Subcutaneous adipose tissue (tissue), 4 donors: ENCODE results near the gene TMEM147. TPM values are rescaled to one million over a fixed set of nuclear protein-coding genes. Genes with fewer than 3 reads are reported as not detected.

ENCODE experiments used
- CTCF ChIP-seq: fragments of 450-650 bp; IDR thresholded peaks from one replicate; pipeline ENCODE4 v1.5.1; 2016; ENCODE audit warnings: low read depth, mild to moderate bottlenecking, control low read depth, antibody characterized with exemption, moderate library complexity
- total RNA-seq, 4 donors: library from RNA; depleted of rRNA; stranded (reverse); fragments of >200 nt; gene quantifications; one replicate each; pipeline ENCODE4 v1.1.0, GENCODE V29; 2016

Gene TMEM147
- total RNA-seq, 4 donors from 2014 or later, result 60.1 to 76.8 (median 73.6) TPM

DNA sequence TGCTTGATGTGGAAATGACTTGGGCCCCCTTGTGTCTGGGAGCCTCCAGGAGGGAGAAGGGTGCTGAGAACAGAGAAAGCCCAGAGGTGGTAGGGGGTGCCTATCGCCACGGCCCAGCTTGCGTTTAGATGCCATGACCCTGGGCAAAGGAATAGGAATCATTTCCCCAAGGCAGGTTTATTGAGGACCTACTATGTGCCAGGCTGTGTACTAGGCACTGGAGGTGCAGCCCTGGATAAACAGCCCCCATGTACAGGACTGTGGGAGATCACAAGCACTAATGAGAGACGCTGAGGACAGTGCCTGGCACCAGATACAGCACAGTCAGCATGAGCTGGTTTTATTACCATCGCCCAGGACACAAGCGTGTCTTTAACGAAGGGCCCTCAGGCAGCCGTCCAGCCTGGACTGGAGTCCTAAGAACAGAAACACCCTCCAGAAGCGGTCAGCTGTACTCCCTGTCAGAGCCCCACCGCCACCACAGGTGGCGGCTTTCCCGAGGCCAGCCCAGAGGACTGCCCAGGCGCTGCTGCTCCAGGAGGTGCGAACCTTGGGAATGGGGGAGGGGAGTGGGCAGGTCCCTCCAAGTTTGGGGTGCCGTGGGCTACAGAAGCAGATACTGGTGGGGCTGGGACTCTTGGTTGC, 4.6 kb downstream of the TMEM147 start:
- TF ChIP-seq CTCF, result no peak

- TF ChIP-seq CTCF, result no peak
Measured at GRCh38 chr19:35551091-35551810, 5.8 kb downstream of the TMEM147 start.

GRCh38 chr19:35552534-35553384, 7.3 kb downstream of the TMEM147 start:
- TF ChIP-seq CTCF, result no peak

DNA sequence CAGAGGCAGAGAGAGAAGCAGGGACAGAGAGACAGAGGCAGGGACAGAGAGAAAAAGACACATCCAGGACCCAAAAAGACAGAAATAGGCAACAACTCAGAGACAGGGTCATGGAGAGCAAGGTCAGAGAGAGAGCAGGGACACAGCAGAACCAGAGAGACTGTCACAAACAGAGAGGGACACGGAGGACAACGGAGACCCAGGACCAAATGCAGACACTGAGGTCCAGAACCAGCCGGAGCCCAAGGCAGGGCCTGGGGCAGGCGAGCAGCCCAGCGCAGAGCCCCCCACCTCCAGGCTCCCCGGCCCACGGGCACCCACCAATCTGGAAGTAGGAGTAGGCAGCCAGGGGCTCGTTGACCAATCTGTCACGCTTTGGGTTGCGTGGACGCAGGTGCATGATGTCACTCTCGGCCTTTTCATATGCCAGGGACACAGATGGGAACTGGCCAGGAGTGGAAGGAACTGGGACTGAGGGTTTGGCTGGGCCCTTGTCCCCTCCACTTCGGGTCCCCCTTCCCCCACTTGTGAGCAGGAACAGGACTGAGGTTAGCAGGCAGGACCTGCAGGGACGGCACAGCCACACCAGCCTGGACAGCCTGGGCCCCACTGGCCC, 8.1 kb downstream of the TMEM147 start:
- TF ChIP-seq CTCF, result no peak

DNA sequence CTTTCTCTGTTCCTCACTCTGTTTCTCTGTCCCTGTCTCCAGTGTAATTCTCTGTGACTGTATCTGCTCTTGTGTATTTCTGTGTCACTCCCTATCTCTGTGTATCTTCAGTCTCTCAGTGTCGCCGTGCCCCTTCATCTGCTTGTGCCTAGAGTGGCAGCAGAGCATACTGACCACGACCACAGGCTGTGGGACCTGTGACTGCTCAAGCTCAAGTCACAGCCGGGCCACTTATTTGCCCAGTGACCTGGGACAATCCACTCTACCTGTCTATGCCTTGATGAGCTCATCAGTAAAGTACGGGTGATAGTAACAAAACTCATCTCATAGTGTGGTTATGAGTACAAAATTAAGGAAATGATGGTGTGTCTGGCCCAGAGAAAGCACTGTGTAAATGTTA, 8.7 kb downstream of the TMEM147 start:
- TF ChIP-seq CTCF, result no peak

DNA sequence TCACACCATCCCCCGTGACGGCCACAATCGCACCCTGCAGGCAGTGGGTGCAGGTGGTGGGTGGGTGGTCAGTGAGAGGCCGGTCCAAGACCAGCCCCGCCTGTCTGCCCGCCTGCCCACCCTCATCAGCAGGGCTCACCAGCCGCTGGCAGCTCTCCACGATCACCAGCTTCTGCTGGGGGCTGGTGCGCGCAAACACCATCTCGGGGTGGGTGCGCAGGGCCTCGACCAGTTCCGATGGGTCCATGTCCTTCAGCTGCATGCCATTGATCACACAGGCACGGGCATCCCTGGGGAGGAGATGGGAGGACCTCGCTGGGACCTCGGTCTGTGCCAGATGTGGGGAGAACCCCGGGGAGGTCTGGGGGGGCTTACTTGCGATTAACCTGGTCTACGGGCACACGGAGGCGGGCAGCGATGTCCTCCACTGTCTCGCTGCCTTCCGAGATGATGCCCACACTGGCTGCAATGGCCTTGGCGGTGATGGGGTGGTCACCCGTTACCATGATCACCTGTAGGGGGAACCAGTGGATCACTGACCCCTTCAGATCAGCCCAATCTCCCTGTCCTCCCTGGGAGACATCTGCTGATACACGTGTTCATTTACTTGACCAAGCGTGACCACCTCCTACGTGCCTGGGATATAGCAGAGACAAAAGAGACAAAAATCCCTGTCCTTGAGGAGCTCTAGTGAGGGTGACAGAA, 10.0 kb downstream of the TMEM147 start:
- TF ChIP-seq CTCF, result no peak
